Measurements from ENCODE around the gene PRRC2B.

GRCh38 chr9:131349522-131349880, 44.4 kb upstream of the PRRC2B start:
- TF ChIP-seq YY1 (IDR thresholded peaks at IDR 0.05; ENCODE audit: insufficient read depth, insufficient read length) (no peak), SUZ12 (IDR thresholded peaks at IDR 0.05; ENCODE audit: extremely low read depth, insufficient read depth, insufficient read length) (no peak)
